Neural crest cell (in vitro differentiated cells): ENCODE results near the gene CTIF. TPM values are rescaled to one million over a fixed set of nuclear protein-coding genes. Genes with fewer than 3 reads are reported as not detected.

Experiments
- DNase-seq: peaks from one replicate; pipeline ENCODE4 v3.0.0; 2021; ENCODE audit warnings: low read depth, mixed read lengths, low spot score
- H3K27ac Mint-ChIP-seq: one replicate; pipeline ENCODE4 v1.8.0; 2021; ENCODE audit warnings: mild to moderate bottlenecking, mixed read lengths; ENCODE audit not compliant: unreplicated experiment
- H3K27me3 Mint-ChIP-seq: 2 replicates; pipeline ENCODE4 v1.8.0; 2021; ENCODE audit warnings: low read depth, mild to moderate bottlenecking, mixed read lengths
- H3K36me3 Mint-ChIP-seq: 2 replicates; pipeline ENCODE4 v1.8.0; 2021; ENCODE audit warnings: low read depth, mild to moderate bottlenecking, mixed read lengths
- H3K4me1 Mint-ChIP-seq: 2 replicates; pipeline ENCODE4 v1.8.0; 2021; ENCODE audit warnings: mixed read lengths
- H3K4me3 Mint-ChIP-seq: one replicate; pipeline ENCODE4 v1.8.0; 2021; ENCODE audit warnings: mild to moderate bottlenecking, mixed read lengths
- H3K9me3 Mint-ChIP-seq: 2 replicates; pipeline ENCODE4 v1.8.0; 2021; ENCODE audit warnings: mixed read lengths
- CTCF ChIP-seq: fragments of 200-600 bp; sonication (generic); conservative IDR thresholded peaks from 2 replicates; pipeline ENCODE4 v1.5.0; 2021; ENCODE audit warnings: antibody characterized with exemption, mild to moderate bottlenecking
- total RNA-seq: library from RNA; stranded (reverse); gene quantifications from 2 replicates; pipeline ENCODE4 v1.2.1, GENCODE V29; 2021

Gene CTIF
- total RNA-seq, 1 donor from 2014 or later: 52.6 TPM

GRCh38 chr18:48782381-48782861 lies 243.6 kb downstream of the CTIF start:
- DNase-seq: no peak
- Mint-ChIP-seq H3K4me3 (no peak overlapping the region), H3K36me3 (no peaks in the 10 kb centered on the region), H3K27me3 (no peaks in the 10 kb centered on the region), H3K27ac (no peak overlapping the region), H3K9me3 (no peaks in the 10 kb centered on the region), H3K4me1 (peaks cover 27% of the 10 kb centered on the region)
- TF ChIP-seq CTCF: no peak

- H3K36me3 Mint-ChIP-seq: no peaks in the 10 kb centered on the region
- no peak for TF ChIP-seq CTCF
- no peaks in the 10 kb centered on the region for H3K27me3 Mint-ChIP-seq
- no peak for DNase-seq
- H3K4me1 Mint-ChIP-seq: peaks cover 27% of the 10 kb centered on the region
- no peak overlapping the region for H3K27ac Mint-ChIP-seq
- H3K9me3 Mint-ChIP-seq: no peaks in the 10 kb centered on the region
- H3K4me3 Mint-ChIP-seq: no peak overlapping the region
Measured at GRCh38 chr18:48783616-48784520, 245.0 kb downstream of the CTIF start.

- H3K9me3 Mint-ChIP-seq: no peaks in the 10 kb centered on the region
- no peaks in the 10 kb centered on the region for H3K36me3 Mint-ChIP-seq
- no peak overlapping the region for H3K4me3 Mint-ChIP-seq
- TF ChIP-seq CTCF: no peak
- no peak for DNase-seq
- no peak overlapping the region for H3K27ac Mint-ChIP-seq
- H3K27me3 Mint-ChIP-seq: no peaks in the 10 kb centered on the region
- H3K4me1 Mint-ChIP-seq: peaks cover 24% of the 10 kb centered on the region
Measured at GRCh38 chr18:48784656-48785055, 245.8 kb downstream of the CTIF start.

- H3K36me3 Mint-ChIP-seq: no peaks in the 10 kb centered on the region
- H3K4me3 Mint-ChIP-seq: no peak overlapping the region
- no peak for DNase-seq
- no peaks in the 10 kb centered on the region for H3K9me3 Mint-ChIP-seq
- no peak overlapping the region for H3K27ac Mint-ChIP-seq
- no peaks in the 10 kb centered on the region for H3K27me3 Mint-ChIP-seq
- H3K4me1 Mint-ChIP-seq: peaks cover 19% of the 10 kb centered on the region
- TF ChIP-seq CTCF: no peak
Measured at GRCh38 chr18:48785091-48785614, 246.3 kb downstream of the CTIF start.

- no peaks in the 10 kb centered on the region for H3K36me3 Mint-ChIP-seq
- DNase-seq: no peak
- TF ChIP-seq CTCF: no peak
- no peaks in the 10 kb centered on the region for H3K27me3 Mint-ChIP-seq
- H3K9me3 Mint-ChIP-seq: no peaks in the 10 kb centered on the region
- H3K4me3 Mint-ChIP-seq: no peak overlapping the region
- no peak overlapping the region for H3K27ac Mint-ChIP-seq
- peaks cover 12% of the 10 kb centered on the region for H3K4me1 Mint-ChIP-seq
Measured at GRCh38 chr18:48785736-48786454, 247.1 kb downstream of the CTIF start.
